Measurements from ENCODE around the gene MGAT5B.

The MGAT5B gene

DNA sequence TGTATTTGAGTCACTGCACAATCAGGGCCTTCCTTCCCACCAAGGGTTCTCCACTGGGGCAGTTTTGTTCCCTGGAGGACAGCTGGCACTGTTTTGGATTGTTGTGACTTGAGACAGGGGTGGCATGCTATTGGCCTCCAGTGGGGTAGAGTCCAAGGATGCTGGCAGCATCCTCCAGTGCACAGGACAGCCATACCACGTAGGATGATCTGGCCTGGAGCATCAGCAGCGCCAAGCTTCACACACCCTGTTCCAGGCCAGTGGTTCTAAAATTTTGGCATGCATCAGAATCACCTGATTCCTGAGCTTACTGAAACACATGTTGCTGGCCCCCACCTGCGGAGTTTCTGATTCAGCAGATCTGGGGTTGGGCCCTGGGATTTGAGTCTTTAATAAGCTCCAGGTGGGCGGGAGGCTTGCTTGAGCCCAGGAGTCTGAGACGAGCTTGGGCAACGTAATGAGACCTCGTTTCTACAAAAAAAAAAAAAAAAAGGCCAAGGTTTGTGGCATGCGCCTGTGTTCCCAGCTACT, 83.2 kb downstream of the MGAT5B start:
- no peak overlapping the region for H3K4me3 ChIP-seq (replicated peaks; ENCODE audit: low read depth, low read length)
- TF ChIP-seq, protein P1, sequence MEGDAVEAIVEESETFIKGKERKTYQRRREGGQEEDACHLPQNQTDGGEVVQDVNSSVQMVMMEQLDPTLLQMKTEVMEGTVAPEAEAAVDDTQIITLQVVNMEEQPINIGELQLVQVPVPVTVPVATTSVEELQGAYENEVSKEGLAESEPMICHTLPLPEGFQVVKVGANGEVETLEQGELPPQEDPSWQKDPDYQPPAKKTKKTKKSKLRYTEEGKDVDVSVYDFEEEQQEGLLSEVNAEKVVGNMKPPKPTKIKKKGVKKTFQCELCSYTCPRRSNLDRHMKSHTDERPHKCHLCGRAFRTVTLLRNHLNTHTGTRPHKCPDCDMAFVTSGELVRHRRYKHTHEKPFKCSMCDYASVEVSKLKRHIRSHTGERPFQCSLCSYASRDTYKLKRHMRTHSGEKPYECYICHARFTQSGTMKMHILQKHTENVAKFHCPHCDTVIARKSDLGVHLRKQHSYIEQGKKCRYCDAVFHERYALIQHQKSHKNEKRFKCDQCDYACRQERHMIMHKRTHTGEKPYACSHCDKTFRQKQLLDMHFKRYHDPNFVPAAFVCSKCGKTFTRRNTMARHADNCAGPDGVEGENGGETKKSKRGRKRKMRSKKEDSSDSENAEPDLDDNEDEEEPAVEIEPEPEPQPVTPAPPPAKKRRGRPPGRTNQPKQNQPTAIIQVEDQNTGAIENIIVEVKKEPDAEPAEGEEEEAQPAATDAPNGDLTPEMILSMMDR (IDR thresholded peaks at IDR 0.05; ENCODE audit: low read length, missing control alignments), result no peak
- no peak for DNase-seq (ENCODE audit: low read depth)

DNA sequence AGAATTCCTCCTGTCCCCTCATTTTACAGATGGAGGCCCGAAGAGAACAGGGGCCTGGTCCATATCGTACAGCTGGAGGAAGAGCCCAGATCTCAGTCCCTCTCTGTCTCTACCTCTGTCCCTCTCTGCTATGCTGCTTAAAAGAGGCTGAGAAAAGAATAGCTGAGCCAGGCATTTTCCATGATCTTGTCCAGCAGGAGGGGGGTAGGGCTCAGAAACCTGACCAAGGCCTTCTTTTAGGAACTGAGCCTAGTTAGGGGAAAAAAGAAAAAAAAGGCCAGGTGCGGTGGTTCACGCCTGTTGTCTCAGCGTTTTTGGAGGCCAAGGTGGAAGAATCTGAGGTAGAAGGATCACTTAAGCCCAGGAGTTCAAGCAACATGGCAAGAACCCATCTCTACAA, 84.2 kb downstream of the MGAT5B start:
- TF ChIP-seq, protein P1 (IDR thresholded peaks at IDR 0.05; ENCODE audit: low read length, missing control alignments), result no peak
- DNase-seq (ENCODE audit: low read depth), result no peak
- no peak overlapping the region for H3K4me3 ChIP-seq (replicated peaks; ENCODE audit: low read depth, low read length)

DNA sequence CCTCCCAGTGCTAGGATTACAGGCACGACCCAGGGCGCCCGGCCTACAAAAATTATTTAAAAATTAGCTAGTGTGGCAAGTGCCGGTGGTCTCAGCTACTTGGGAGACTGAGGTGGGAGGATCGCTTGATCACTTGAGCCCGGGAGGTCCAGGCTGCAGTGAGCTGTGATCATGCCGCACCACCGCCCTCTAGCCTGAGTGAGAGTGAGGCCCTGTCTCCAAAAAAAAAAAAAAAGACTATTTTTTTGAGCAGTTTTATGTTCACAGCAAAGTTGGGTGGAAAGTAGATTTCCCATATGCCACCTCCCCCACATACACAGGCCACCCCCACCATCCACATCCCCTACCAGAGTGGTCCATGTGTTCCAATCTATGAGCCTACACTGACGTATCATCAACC, 84.9 kb downstream of the MGAT5B start:
- TF ChIP-seq, protein P1 (IDR thresholded peaks at IDR 0.05; ENCODE audit: low read length, missing control alignments), result no peak
- no peak overlapping the region for H3K4me3 ChIP-seq (replicated peaks; ENCODE audit: low read depth, low read length)
- DNase-seq (ENCODE audit: low read depth), result no peak

DNA sequence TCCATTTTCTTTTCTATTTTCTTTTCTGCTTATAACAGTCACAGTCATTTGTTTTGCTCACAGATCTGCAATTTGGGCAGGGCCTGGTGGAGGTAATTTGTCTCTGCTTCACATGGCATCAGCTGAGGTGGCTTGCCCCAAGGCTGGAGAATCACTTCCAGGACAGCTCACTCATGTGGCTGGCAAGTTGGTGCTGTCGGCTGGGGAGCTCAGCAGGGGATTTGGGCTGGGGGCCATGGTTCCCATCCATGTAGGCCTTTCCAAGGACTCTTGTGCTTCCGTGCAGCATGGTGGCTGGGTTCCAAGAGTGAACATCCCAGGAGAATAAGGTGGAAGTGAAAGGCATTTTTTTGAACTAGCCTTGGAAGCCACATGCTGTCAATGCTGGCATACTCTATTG, 85.7 kb downstream of the MGAT5B start:
- TF ChIP-seq, protein P1 (IDR thresholded peaks at IDR 0.05; ENCODE audit: low read length, missing control alignments), result no peak
- DNase-seq (ENCODE audit: low read depth), result no peak
- H3K4me3 ChIP-seq (replicated peaks; ENCODE audit: low read depth, low read length), result no peak overlapping the region

DNA sequence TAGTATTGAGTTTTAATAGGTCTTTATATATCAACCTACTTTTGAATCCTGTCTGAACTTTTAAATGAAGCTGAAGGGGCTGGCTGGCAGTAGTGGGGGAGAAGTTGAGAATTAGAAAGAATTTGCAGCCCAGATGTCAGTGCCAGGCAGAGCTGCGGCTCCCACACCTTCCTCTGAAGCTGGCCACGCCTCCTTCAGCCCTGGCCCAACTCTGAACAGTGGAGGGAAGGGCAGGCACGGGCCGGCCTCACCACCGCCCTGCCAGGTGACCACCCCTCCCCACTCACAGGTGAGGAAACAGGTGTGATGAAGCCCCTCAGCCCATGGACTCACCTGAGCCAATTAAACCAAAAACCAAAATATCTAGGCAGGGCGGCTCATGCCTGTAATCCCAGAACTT, 87.0 kb downstream of the MGAT5B start:
- H3K4me3 ChIP-seq (replicated peaks; ENCODE audit: low read depth, low read length), result no peak overlapping the region
- TF ChIP-seq, protein P1 (IDR thresholded peaks at IDR 0.05; ENCODE audit: low read length, missing control alignments), result no peak
- DNase-seq (ENCODE audit: low read depth), result no peak

DNA sequence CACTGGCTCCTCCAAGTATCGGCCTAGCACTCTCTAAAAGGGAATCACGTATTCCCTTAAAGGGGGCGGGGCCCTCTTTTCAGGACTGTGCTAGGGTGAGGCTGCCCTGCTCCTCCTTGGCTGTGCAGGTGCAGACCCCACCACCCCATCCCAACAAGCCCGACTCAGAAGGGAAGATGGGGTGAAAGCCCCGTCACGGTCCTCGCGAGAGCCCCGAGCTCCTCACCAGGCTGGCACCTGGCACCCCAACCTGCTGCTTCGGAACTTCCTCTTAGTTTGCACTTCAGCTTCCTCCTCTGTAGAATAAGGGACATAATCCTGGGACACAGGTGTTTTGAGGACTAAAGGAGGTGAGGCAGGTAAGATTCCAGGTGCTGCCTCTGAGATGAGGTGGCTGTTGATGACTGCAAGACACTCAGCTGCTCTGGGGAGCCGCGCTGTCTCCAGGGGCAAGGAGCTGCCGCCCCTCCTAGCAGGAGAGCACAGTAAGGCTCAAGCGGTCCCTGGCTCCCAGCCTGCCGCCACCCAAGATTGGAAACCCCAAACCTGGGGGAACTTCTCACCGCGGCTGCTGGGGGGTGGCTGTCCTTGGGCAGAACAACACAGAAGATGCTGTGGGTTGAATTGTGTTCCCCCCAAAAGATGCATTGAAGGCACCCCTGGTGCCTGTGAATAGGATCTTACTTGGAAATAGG, 88.8 kb downstream of the MGAT5B start:
- TF ChIP-seq, protein P1 (IDR thresholded peaks at IDR 0.05; ENCODE audit: low read length, missing control alignments), result no peak
- no peak overlapping the region for H3K4me3 ChIP-seq (replicated peaks; ENCODE audit: low read depth, low read length)
- no peak for DNase-seq (ENCODE audit: low read depth)
